IMR-90 (cell line): ENCODE measurements around the gene MMP24.

ENCODE experiments used
- BHLHE40 ChIP-seq: fragments of 150-350 bp; IDR thresholded peaks from 2 replicates; pipeline ENCODE4 v1.6.1; 2016; ENCODE audit warnings: mild to moderate bottlenecking, low read depth, low read length
- CHD1 ChIP-seq: IDR thresholded peaks from 2 replicates; pipeline ENCODE4 v1.6.1; 2012; ENCODE audit warnings: low read depth, low read length, improper control_type of control experiment
- CTCF ChIP-seq: conservative IDR thresholded peaks from 2 replicates; pipeline ENCODE4 v1.5.1; 2012; ENCODE audit warnings: mild to moderate bottlenecking, low read depth, low read length, improper control_type of control experiment
- ELK1 ChIP-seq: fragments of 150-350 bp; IDR thresholded peaks from 2 replicates; pipeline ENCODE4 v1.6.1; 2016; ENCODE audit warnings: low read depth, mild to moderate bottlenecking, low read length, moderate library complexity, borderline replicate concordance
- FOS ChIP-seq: fragments of 150-350 bp; IDR thresholded peaks from 2 replicates; pipeline ENCODE4 v1.6.1; 2016; ENCODE audit warnings: low read depth, low read length
- MAFK ChIP-seq: IDR thresholded peaks from 2 replicates; pipeline ENCODE4 v1.6.1; 2012; ENCODE audit warnings: low read depth, low read length, improper control_type of control experiment
- MAZ ChIP-seq: IDR thresholded peaks from 2 replicates; pipeline ENCODE4 v1.6.1; 2012; ENCODE audit warnings: low read depth, mild to moderate bottlenecking, low read length, improper control_type of control experiment, moderate library complexity, borderline replicate concordance
- MXI1 ChIP-seq: IDR thresholded peaks from 2 replicates; pipeline ENCODE4 v1.6.1; 2012; ENCODE audit warnings: low read depth, mild to moderate bottlenecking, low read length, moderate library complexity, borderline replicate concordance
- POLR2A ChIP-seq: IDR thresholded peaks from 2 replicates; pipeline ENCODE4 v1.6.1; 2012; ENCODE audit warnings: mild to moderate bottlenecking, low read depth, low read length
- RAD21 ChIP-seq: IDR thresholded peaks from 2 replicates; pipeline ENCODE4 v1.6.1; 2012; ENCODE audit warnings: low read length, improper control_type of control experiment
- RCOR1 ChIP-seq: IDR thresholded peaks from 2 replicates; pipeline ENCODE4 v1.6.1; 2012; ENCODE audit warnings: mild to moderate bottlenecking, low read length, improper control_type of control experiment; ENCODE audit not compliant: insufficient replicate concordance
- RFX5 ChIP-seq: IDR thresholded peaks from 2 replicates; pipeline ENCODE4 v1.8.0; 2012; ENCODE audit warnings: low read depth, mild to moderate bottlenecking, low read length, moderate library complexity
- SMC3 ChIP-seq: fragments of 150-350 bp; IDR thresholded peaks from 2 replicates; pipeline ENCODE4 v1.6.1; 2016; ENCODE audit warnings: low read depth, mild to moderate bottlenecking, antibody characterized with exemption, low read length, moderate library complexity
- USF2 ChIP-seq: fragments of 150-350 bp; IDR thresholded peaks from 2 replicates; pipeline ENCODE4 v1.6.1; 2017; ENCODE audit warnings: mild to moderate bottlenecking, antibody characterized with exemption, low read length, low read depth

- TF ChIP-seq CTCF (no peak), POLR2A (no peak; the same call in 1 of the 2 replicates), SMC3 (no peak), RCOR1 (no peak), MAZ (no peak), USF2 (no peak), MAFK (no peak), RFX5 (no peak), MXI1 (no peak), CHD1 (no peak), RAD21 (no peak), BHLHE40 (no peak), ELK1 (no peak), FOS (no peak)
Measured at GRCh38 chr20:35279040-35279439, 52.5 kb downstream of the MMP24 start.
